ENCODE results near the gene STRADB. TPM values are rescaled to one million over a fixed set of nuclear protein-coding genes. Genes with fewer than 3 reads are reported as not detected.
"Not testable (repeated sequence)": the region's sequence is repeated elsewhere in the genome, so short reads cannot be mapped to it uniquely, and the experiment has no call there.

The STRADB gene
- polyA plus RNA-seq, 5 donors, result 40.6 to 62.4 (median 45.3) TPM

DNA sequence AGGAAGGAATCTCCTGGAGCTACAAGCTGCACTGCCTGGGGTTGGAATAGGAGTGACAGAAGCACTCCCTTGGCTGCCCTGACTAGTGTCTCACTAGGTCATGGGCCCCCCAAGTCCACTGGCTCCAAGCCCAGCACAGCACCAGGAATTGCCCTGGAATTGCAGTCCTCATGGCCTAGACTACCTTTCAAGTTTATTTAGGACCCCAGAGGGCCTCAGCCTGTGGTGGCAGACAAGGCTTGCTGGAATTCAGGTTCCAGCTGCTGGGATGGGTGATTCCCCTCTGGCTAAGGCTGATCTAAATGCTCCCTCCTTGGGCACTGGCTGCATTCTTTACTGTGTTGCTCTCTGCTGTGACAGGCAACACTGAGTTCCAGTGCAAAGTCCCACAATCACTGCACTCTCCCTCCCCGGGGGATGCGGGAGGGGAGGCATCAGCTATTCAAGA, 14.0 kb downstream of the STRADB start:
- DNase-seq, result no peak

DNA sequence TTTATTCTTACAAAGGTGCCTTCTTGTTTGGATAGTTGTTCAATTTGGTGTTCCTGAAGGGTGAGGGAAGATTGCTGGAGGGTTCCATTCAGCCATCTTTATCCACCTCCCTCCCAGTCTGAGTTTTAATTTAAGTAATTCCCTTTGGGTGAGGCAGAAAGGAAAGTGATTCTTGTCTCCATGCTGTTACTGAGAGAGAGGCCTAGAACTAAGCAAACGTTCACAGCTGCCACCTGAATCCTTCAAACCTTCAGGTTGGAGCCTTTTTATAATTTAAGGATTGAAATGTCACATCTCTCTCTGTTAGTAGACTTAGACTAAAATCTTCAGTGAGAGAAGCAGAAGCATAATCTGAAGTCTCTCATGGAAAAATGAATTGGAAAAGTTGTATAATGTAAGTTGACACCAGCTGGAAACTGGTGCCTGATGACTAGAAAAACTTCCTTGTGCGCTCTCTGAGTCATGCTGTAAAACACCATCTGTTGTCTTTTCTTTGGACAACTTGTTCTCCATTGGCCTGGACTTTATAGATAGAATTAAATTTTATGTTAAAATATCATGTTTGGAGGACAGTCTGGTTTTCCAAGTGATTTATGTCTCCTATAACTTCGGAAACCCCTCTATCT, 14.6 kb downstream of the STRADB start:
- no peak for DNase-seq

DNA sequence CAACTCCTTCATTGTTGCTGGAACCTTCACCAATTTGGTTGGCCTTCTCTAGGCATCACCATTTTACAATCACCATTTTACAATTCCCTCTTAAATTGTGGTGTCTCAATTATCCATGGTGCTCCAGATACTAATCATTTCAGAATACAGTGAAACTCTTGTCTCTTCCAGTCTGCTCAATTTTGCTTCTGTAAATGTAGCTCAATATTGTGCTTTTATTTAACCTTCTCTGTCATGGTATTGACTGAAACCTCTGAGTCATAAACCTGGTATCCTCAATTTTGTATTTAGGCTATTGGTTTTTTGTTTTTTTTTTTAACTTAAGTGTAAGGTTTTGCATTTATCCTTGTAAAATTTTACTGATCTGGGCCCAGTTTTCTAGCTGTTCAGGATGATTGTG, 16.1 kb downstream of the STRADB start:
- DNase-seq, result no peak

DNA sequence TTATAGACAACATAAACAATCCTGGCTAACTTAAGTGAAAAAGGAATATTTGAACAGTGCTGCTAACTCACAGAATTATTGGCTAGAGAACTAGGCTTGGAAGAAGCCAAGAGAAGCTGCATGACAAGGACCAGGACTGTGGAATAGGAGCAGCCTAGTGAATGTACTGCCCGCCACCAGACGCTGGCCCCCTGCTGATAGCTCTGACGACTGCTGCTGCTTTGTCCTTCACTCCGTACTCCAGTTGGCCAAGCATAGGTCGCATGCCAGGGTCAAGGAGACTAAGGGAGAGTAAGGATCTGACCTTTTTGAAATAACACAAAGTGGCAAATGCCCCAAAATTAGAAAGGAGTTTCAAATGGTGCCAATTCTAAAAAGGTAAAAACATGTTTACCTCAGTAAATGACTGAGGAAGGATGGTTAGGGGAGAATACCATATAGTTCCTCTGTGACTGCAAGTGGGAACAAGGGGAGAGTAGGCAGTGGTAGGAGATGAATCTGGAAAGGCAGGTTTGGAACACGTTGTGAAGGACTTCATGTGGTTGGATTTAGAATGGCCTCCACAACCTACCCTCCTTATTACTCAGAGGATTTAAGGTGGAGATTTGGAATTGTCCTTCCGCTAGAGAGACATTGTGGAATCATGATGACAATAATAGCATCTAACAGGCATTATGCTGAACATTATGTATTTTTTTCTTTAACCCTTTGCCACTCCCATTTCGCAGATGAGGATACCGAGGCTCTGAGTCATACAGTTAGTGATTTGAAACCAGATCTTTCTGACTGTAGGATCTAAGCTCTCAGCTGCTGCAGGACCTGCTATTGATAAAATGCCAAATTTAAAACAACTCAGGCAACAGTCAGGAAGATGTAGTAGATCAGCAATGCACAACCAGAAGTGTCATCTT, 19.5 kb downstream of the STRADB start:
- DNase-seq, result no peak

DNA sequence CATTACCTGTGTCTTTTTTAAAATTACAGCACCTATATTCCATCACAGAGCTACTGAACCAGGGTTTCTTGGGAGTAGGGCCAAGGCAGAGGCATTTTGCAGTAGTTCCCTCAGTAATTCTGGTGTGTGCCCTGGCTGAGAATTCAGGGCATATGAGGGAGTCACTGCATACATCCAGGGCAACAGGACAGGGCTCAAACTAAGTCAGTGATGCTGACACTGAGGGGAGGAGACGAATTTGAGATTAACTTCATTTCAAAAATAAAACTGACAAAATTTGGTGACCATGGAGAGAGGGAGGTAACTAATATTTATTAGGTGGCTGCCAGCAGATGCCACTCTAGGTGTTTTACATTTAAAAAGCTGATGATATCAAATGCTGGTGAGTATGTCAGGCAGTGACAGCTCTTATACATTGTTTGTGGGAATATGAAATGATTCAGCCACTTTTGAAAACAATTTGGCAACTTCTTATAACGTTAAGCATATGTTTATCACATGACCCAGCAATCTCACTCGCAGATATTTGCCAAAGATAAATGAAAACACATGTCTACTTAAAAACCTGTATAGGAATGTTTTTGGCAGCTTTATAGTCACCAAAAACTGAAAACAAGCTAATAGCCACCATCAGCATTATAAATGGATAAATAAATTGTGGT, 20.3 kb downstream of the STRADB start:
- DNase-seq, result no peak

DNA sequence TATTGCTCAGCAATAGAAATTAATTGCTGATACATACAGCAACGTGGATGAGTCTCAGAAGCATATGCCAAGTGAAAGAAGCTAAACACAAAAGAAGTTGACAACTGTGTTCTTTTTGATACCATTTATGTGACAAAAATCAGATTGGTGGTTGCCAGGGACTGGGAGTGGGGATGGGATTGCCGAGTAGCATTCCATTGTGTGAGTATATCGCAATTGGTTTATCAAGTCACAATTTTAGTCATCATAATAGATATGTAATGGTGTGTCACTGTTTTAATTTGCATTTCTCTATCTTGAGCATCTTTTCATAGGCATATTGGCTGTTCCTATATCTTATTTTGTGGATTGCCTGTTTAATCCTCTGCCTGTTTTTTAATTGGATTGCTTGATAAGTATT, 20.9 kb downstream of the STRADB start:
- DNase-seq, result no peak

DNA sequence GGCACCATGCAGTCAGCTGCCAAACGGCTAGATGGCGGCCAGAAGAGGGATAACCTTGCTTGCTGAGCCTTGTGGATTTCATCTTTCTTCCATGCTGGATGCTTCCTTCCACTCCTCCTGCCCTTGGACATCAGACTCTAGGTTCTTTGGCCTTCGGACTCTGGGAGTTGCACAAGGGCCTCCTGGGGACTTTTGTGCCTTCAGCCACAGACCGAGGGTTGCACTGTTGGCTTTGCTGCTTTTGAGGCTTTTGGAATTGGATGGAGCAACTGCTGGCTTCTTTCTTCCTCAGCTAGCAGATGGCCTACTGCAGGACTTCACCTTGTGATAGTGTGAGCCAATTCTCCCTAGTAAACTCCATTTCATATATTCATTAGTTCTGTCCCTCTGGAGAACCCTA, 31.0 kb downstream of the STRADB start:
- no peak for DNase-seq

DNA sequence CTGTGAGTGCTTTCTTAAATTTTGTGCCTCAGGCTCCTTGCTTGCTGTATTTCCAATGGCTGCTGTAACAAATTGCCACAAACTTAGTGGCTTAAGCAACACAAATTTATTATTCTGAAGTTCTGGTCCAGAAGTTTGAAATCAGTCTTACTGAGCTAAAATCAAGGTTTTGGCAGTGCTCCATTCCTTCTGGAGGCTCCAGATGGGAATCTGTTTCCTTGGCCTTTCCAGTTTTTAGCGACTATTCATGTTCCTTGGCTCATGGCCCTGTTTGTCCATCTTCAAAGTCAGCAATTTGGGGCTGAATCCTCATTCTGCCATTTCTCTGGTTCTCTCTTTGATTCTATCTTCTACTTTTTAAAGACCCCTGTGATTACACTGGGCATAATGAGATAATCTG, 31.8 kb downstream of the STRADB start:
- DNase-seq, result no peak

DNA sequence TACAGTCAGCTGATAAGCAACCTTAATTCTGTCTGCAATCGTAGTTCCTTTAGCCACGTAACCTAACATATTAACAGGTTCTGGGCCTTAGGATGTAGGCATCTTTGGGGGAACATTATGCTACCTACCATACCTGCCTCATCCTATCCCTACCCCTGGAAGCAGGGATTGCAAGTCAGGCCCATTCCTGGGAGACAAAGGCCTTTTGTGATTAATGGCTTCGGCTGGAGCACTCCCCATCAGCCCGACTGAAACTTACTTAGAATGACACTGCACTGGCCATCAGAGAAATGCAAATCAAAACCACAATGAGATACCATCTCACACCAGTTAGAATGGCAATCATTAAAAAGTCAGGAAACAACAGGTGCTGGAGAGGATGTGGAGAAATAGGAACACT, 32.2 kb downstream of the STRADB start:
- not testable (repeated sequence) for DNase-seq

DNA sequence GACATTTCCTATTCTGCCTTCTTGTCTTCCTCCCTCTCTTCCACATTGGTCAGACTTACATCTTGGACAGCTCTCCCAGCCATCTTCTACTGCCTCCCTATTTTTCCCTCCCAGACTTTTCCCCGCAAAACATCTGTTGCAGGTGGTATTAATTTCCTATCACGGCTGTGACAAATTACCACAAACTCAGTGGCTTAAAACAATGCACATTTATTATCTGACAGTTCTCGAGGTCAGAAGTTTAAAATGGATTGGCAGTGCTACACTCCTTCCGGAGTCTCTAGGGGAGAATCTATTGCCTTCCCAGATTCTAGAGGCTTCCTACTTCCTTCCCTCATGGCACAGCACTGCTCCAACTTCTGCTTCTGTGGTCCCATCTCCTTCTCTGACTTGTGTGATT, 33.3 kb downstream of the STRADB start:
- no peak for DNase-seq

DNA sequence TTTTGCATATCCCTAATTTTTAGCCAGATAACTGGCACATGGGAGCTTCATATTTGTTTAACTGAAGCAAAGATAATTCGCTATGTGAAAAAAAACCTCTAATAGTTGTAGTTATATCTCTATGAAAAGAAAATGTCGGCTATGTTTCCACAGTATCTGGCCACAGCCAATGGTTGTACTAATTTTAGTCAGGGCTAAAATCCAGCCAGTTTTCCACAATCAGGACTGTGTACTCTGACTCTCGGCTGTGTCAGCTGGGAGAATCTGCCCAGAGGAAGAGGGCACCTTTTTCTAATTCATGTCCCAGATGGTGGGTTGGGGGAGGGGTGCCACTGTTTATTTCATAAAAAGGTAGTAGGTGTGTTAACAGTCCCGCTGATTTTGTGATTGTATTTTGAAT, 38.8 kb downstream of the STRADB start:
- no peak for DNase-seq

DNA sequence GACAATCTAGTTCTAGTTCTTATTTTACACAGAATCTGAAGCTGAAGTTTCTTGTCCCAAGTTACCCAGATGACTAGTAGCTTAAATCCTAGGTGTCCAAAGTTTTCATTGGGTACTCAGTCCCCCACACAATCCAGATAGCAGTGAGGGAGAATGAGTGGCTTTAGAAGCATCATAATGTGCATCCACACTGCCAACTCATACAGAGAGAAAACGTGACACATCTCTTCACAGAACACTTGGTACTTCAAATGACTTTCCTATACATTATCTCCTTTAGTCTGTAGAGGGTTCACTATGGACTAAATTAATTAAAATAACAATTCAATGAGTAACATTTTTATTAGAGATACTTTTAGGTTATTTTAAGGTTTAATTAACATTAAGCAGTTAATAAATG, 45.2 kb downstream of the STRADB start:
- no peak for DNase-seq

DNA sequence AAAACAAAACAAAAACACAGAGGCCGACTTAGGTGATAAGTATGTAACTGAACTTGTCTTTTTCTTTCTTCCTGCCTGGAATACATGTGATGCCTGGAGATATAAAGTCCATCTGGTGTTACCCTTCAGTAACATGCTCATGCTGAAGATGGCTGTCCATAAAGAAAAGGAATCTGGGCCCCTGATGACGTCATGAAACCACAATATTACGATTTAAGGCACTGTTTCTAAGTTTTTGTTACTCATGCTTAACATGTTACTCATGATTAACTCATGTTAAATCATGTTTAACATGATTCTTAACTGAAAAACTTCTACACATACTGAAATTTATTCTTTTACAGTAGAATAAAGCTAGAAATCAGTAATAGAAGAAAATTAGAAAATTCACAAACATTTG, 49.0 kb downstream of the STRADB start:
- no peak for DNase-seq

DNA sequence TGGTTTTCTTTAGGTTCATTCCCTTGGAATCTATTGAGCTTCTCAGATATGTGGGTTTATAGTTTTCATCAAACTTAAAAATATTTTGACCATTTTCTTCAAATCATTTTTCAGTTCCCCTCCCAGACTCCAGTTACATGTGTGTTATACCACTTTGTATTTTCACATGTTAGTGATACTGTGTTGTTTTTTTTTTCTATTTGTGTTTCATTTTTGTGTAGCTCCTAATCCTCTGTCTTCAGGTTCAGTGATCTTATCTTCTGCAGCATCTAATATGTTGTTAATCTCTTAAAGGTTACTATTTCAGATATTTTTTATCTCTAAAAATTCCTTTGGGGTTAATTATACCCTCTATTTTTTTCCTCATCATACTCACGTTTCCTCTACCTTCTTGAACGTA, 51.2 kb downstream of the STRADB start:
- DNase-seq, result no peak

DNA sequence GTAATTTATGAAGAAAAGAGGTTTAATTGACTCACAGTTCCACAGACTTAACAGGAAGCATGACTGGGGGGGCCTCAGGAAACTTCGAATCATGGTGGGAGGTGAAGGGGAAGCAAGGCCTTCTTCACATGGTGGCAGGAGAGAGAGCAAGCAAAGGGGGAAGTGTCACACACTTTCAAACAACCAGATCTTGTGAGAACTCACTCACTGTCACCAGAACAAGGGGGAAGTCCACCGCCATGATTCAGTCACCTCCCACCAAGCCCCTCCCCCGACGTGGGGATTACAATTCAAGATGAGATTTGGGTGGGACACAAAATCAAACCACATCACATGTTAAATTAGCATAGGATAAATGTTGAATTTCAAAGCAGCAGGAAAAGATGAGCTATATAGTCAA, 56.2 kb downstream of the STRADB start:
- no peak for DNase-seq

DNA sequence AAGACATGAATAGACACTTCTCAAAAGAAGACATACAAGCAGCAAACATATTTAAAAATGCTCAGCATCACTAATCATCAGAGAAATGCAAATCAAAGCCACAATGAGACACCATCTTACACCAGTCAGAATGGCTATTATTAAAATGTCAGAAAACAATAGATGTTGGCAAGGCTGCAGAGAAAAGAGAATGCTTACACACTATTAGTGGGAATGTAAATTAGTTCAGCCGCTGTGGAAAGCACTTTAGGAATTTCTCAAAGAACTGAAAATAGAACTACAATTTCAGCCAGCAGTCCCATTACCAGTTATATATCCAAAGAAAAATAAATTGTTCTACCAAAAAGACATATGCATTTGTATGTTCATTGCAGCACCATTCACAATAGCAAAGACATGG, 61.7 kb downstream of the STRADB start:
- no peak for DNase-seq

DNA sequence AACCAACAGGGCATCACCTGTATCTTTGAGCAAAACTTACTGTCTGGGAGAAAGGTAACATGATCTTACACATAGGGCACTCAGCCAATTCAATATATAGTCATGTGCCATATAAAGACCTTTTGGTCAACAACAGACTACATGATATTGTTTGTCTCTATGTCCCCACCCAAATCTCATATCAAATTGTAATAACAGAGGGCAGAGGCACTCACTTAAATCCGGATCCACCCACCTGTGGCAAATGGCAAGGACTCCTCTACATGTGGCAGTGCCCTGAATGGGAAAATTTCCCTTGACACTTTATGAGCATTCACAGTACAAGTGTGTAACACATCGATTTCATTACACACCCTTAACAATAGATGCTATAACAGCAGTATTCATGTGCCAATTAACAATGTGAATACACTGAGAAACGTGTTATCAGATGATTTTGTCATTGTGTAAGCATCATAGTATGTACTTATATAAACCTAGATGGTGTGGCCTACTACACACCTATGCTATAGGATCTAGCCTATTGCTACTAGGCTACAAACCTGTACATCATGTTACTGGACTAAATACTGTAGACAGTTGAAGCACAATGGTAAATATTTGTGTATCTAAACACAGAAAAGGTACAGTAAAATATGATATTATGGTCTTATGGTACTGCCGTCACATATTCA, 64.2 kb downstream of the STRADB start:
- DNase-seq, result no peak

DNA sequence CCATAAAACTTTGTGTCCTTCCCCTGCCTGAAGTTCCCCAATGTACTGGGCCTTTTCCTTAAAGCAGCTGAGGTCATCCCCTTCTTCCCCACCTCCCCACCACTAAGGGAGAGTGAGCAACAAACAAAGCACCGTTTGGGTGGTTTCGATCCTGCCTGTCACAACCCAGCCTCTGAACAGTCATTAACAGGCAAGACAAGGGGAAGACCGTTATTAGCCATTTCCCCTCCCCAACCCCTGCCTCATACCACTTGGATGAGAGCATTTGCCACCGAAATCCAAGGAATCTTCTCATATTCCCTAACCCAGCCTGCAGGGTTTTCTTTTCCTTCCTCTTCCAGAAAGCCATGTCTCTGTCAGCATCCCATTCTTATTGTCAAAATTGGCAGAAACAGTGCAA, 65.6 kb downstream of the STRADB start:
- no peak for DNase-seq

DNA sequence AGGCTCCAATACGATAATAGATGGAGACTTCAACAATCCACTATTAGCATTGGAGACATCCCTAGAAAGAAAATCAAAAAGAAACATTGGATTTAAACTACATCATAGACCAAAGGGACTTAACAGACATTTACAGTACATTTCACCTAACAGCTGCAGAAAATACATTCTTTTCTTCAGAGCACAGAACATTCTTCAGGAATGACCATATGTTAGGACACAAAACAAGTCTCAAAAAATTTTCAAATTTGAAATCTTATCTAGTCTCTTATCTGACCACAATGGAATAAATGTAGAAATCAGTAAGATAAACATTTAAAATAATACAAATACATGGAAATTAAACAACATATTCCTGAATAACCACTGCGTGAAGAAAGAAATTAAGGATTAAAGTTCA, 68.7 kb downstream of the STRADB start:
- no peak for DNase-seq

DNA sequence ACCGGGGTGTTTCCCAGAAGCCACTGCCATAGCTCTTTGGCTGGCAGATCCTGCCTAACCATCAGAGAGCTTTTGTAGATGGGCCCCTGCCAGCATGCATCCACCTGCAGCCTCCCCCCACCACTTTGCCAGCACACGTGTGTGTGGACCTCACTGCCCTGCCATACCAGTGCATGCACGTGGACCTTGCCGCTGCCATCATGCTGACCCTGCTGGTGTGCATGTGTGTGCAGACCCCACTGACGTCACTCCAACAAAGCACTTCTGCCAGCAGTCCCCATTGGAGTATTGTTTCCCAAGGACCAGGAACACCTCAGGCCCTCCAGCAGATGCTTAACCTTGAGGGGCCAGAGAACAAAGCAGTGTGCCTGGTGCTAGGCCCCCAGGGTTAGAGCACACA, 71.4 kb downstream of the STRADB start:
- no peak for DNase-seq

DNA sequence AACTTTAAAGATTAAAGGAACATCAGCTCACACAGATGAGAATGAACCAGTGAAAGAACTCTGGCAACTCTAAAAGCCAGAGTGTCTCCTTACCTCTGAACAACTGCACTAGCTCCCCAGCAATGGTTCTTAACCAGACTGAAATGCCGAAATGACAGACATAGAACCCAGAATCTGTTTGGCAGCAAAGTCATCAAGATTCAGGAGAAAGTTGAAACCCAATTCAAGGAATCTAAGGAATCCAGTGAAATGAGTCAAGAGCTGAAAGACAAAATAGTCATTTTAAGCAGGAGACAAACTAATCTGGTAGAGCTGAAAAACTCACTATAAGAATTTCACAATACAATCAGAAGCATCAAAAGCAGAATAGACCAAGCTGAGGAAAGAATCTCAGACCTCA, 72.0 kb downstream of the STRADB start:
- no peak for DNase-seq

Measured in right lung (tissue), 5 donors.